Mucosa of stomach (tissue), 1 donor: ENCODE data around the gene OR13F1.

Source experiments
- H3K27me3 ChIP-seq: one replicate; pipeline ENCODE4 v1.7.0; 2013; ENCODE audit warnings: mild to moderate bottlenecking, low read length; ENCODE audit not compliant: control insufficient read depth, insufficient read depth
- H3K36me3 ChIP-seq: one replicate; pipeline ENCODE4 v1.7.0; 2013; ENCODE audit warnings: low read length; ENCODE audit not compliant: control insufficient read depth, insufficient read depth
- H3K4me1 ChIP-seq: one replicate; pipeline ENCODE4 v1.7.0; 2013; ENCODE audit warnings: mild to moderate bottlenecking, low read length; ENCODE audit not compliant: control insufficient read depth, insufficient read depth
- H3K4me3 ChIP-seq: one replicate; pipeline ENCODE4 v1.7.0; 2013; ENCODE audit warnings: low read length
- H3K9ac ChIP-seq: one replicate; pipeline ENCODE4 v1.7.0; 2013; ENCODE audit warnings: mild to moderate bottlenecking, low read length, moderate library complexity
- H3K9me3 ChIP-seq: one replicate; pipeline ENCODE4 v1.7.0; 2013; ENCODE audit warnings: mild to moderate bottlenecking, low read length, moderate library complexity; ENCODE audit not compliant: control insufficient read depth
- donor health status: Pancreatic carcinoma.

OR13F1 gene

DNA sequence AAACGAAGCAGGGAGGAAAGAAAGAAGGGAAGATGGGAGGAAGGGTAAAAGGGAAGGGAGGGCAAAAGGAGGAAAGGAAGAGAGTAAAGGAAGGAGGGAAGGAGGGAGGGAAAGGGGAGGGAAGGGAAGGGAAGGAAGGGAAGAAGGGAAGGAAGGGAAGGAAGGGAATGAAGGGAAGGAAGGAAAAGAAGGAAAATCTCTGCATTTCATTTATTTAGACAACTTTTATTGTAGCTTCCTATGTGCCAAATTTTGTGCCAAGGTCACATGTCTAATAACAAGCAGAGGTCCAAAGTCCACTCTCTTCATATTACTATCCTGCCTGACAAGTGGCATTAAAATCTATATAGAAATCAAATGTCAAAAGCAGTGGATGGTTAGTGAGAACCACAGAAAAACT is 35.2 kb downstream of the OR13F1 start:
- H3K27me3 ChIP-seq: no peaks in the 10 kb centered on the region
- H3K36me3 ChIP-seq: no peaks in the 10 kb centered on the region
- H3K4me3 ChIP-seq: no peak overlapping the region

DNA sequence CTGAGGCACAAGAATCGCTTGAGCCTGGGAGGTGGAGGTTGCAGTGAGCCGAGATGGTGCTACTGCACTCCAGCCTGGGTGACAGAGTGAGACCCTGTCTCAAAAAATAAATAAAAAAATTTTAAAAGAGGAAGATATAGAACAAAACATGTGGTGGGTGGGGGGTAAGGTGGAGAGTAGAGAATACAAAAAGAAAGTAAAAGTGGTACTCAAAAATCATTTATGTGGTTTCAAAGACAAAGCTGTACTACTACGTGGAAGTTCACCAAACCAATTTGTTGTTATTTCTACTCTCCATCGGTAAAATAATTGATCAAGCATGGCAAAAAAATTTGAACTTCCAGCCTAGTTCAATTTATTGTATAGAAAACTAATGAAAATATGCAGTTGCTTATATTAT is 40.6 kb downstream of the OR13F1 start:
- Histone ChIP-seq H3K36me3 (no peaks in the 10 kb centered on the region), H3K4me1 (no peaks in the 10 kb centered on the region), H3K9me3 (no peaks in the 10 kb centered on the region), H3K27me3 (no peaks in the 10 kb centered on the region), H3K4me3 (no peak overlapping the region), H3K9ac (no peak overlapping the region)

More for the DNA sequence above, 35.2 kb downstream of the OR13F1 start:
- Histone ChIP-seq H3K9me3 (no peaks in the 10 kb centered on the region), H3K4me1 (no peaks in the 10 kb centered on the region), H3K9ac (no peak overlapping the region)

GRCh38 chr9:104553261-104553660 is 49.2 kb downstream of the OR13F1 start:
- no peaks in the 10 kb centered on the region for H3K4me1 ChIP-seq
- no peaks in the 10 kb centered on the region for H3K27me3 ChIP-seq
- no peaks in the 10 kb centered on the region for H3K36me3 ChIP-seq
- H3K4me3 ChIP-seq: no peak overlapping the region
- H3K9ac ChIP-seq: no peak overlapping the region
- no peaks in the 10 kb centered on the region for H3K9me3 ChIP-seq
